Ascending aorta (tissue), 2 donors: ENCODE results near the gene PCK2. TPM values are rescaled to one million over a fixed set of nuclear protein-coding genes. Genes with fewer than 3 reads are reported as not detected.
A peak's percentile ranks its signal among the peaks of the same experiment; 100 is the strongest.

Experiments used
- DNase-seq, 2 donors: peaks; one replicate each; pipeline ENCODE4 v3.0.0-alpha.2; 2019; ENCODE audit warnings: low spot score in 2 of 2
- H3K27ac ChIP-seq, 2 donors: fragments of 200-600 bp; sonication (generic); one replicate each; pipeline ENCODE4 v1.5.1; 2016 to 2017; ENCODE audit warnings: mild to moderate bottlenecking in 1 of 2
- H3K27me3 ChIP-seq: fragments of 200-600 bp; sonication (generic); one replicate; pipeline ENCODE4 v1.5.1; 2017
- H3K36me3 ChIP-seq, 2 donors: fragments of 200-600 bp; sonication (generic); one replicate each; pipeline ENCODE4 v1.5.1; 2016
- H3K4me1 ChIP-seq, 2 donors: fragments of 200-600 bp; sonication (generic); one replicate each; pipeline ENCODE4 v1.5.1; 2016 to 2017; ENCODE audit warnings: mild to moderate bottlenecking in 1 of 2
- H3K4me3 ChIP-seq, 2 donors: fragments of 200-600 bp; sonication (generic); one replicate each; pipeline ENCODE4 v1.5.1; 2016 to 2017; ENCODE audit warnings: mild to moderate bottlenecking in 1 of 2
- H3K9me3 ChIP-seq, 2 donors: fragments of 200-600 bp; sonication (generic); one replicate each; pipeline ENCODE4 v1.5.1; 2016
- CTCF ChIP-seq, 3 experiments: fragments of 200-600 bp in 2 of 3; fragments of 450-650 bp in 1 of 3; sonication (generic) in 2 of 3; IDR thresholded peaks; one replicate each; pipeline ENCODE4 v1.5.1; 2016 to 2019; ENCODE audit warnings: antibody characterized with exemption in 3 of 3, mild to moderate bottlenecking in 1 of 3, moderate library complexity in 1 of 3
- intact Hi-C: fragments of 100-400 bp; cut with DNase I; formaldehyde crosslinking; loops from one replicate; pipeline ENCODE4 v1.15.1; 2023
- total RNA-seq: library from RNA; depleted of rRNA; stranded (reverse); fragments of >200 nt; gene quantifications from one replicate; pipeline ENCODE4 v1.1.0, GENCODE V29; 2016

PCK2 gene
- total RNA-seq, 1 donor from 2014 or later: 26.1 TPM

DNA sequence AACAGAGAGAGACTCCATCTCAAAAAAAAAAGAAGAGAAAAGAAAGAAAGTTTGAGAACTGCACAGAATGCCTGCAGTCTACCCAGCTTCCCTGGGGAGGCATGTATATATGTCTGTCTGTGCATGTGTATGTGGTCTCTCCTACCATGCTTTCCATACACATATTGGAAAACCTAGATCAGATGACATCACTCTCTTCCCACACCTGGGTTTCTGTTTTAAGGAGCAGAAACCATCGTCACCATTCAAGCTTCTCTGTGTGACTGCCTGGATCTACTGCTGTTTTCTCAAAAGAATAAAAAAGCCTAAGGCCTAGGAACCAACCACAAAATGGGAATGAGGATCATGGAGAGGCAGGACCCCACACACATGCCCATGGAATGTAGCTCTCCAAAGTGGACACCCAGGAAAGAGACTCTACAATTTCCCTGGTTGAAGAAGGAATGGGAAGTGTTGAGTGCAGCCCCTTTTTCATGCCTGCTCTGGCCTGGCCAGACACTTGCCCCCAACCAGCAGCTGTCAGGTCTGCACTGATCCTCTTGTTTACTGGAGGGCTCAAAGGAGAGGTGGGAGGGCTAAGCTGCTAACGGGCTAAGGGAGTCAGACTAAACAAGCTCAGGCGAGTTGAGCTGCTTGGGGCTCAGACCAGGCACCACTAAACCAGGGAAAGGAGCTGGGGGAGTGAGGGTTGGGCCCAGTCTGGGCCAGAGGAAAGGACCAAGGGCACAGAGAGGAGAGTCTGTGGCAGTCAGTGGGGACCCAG lies 7.7 kb upstream of the PCK2 start:
- no peak for TF ChIP-seq CTCF (IDR thresholded peaks at IDR 0.05)
- Histone ChIP-seq H3K27me3 (no peaks in the 10 kb centered on the region), H3K4me1 (peaks cover 2 to 3% of the 10 kb centered on the region in 2 donors), H3K4me3 (no peak overlapping the region), H3K36me3 (no peaks in the 10 kb centered on the region), H3K9me3 (no peaks in the 10 kb centered on the region), H3K27ac (no peak overlapping the region)
- no peak for DNase-seq
- intact Hi-C loops: no loop called here

GRCh38 chr14:24087004-24087403 lies 7.1 kb upstream of the PCK2 start:
- Histone ChIP-seq H3K4me1 (no peaks in the 10 kb centered on the region), H3K36me3 (no peaks in the 10 kb centered on the region), H3K27me3 (no peaks in the 10 kb centered on the region), H3K9me3 (no peaks in the 10 kb centered on the region), H3K4me3 (no peak overlapping the region), H3K27ac (no peak overlapping the region)
- TF ChIP-seq CTCF (IDR thresholded peaks at IDR 0.05): no peak
- DNase-seq: no peak
- intact Hi-C loops: no loop called here

DNA sequence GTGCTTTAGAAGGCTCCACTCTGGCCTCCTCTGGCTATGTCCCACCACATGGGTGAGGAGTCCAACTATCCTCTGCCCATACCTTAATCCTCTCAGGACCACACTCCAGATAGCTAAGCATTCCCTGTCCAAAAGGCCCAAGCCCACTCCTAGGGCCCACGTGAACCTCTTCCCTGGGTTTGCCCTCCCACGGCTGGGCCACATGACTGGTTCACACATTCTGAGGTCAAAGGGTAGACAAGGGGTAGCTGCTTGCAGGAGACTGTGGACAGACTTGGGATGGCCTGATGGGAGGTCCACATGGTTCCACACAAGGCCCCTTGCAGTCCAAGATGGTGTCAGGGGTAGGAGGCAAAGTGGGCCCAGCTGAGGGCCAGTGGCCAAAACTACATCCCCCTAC lies 6.0 kb upstream of the PCK2 start:
- Histone ChIP-seq H3K36me3 (no peaks in the 10 kb centered on the region), H3K27me3 (no peaks in the 10 kb centered on the region), H3K9me3 (no peaks in the 10 kb centered on the region), H3K27ac (no peak overlapping the region), H3K4me3 (no peak overlapping the region), H3K4me1 (peaks cover 0 to 3% of the 10 kb centered on the region in 2 donors)
- no peak for TF ChIP-seq CTCF (IDR thresholded peaks at IDR 0.05)
- no peak for DNase-seq
- intact Hi-C loops: no loop called here

DNA sequence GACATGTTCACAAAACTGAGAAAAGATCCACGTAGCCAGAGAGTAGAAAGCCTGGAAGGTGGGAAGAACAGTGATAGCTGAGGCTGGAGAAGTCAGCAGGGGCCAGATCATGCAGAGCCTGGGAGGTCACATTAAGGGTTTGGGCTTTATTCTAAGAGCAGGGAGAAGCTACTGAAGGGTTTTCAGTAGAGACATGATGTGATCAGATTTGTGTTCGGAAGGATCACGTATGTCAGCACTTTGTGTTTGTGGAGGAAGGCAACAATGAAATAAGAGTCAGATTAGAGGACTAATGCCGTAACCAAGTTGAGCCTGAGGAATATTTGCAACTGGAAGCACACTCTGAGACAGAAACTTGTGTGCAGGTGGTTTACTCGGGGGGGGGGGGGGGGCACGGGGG lies 4.2 kb upstream of the PCK2 start:
- DNase-seq: no peak
- Histone ChIP-seq H3K27me3 (no peaks in the 10 kb centered on the region), H3K36me3 (no peaks in the 10 kb centered on the region), H3K9me3 (no peaks in the 10 kb centered on the region), H3K27ac (no peak overlapping the region), H3K4me3 (no peak overlapping the region), H3K4me1 (peaks cover 0 to 9% of the 10 kb centered on the region in 2 donors)
- TF ChIP-seq CTCF (IDR thresholded peaks at IDR 0.05): no peak
- intact Hi-C loops: loop anchor here (1.0 to 5.0 kb wide), 3 partner anchors 32 to 533 kb away; partner anchors contain the start of gene THTPA

GRCh38 chr14:24092110-24092504 lies 2.0 kb upstream of the PCK2 start:
- Histone ChIP-seq H3K36me3 (no peaks in the 10 kb centered on the region), H3K4me1 (peaks cover 0 to 11% of the 10 kb centered on the region in 2 donors), H3K27me3 (no peaks in the 10 kb centered on the region), H3K4me3 (no peak overlapping the region), H3K9me3 (no peaks in the 10 kb centered on the region), H3K27ac (peak overlapping the region in 1 of 2 donors; percentile 95)
- no peak for TF ChIP-seq CTCF (IDR thresholded peaks at IDR 0.05)
- intact Hi-C loops: loop anchor here (5.0 kb wide), 1 partner anchor 535 kb away; the partner anchor contains the start of gene THTPA
- no peak for DNase-seq
